Endothelial cell of umbilical vein (primary cell): ENCODE data around the gene TEX53. TPM values are rescaled to one million over a fixed set of nuclear protein-coding genes. Genes with fewer than 3 reads are reported as not detected.

ENCODE experiments used
- BruUV-seq: library from RNA; stranded (reverse); fragments of 400-500 nt; replicated peaks from 2 replicates; lab custom pipeline; 2021; lab: Mats Ljungman, UMichigan
- CTCF ChIA-PET: fragments of 300-600, 350-600 bp; sonication (Branson Sonifier 250); formaldehyde crosslinking; loops from one replicate; lab custom pipeline; 2021; ENCODE audit warnings: antibody characterized with exemption, inconsistent platforms; lab: Charles Lee
- POLR2A ChIA-PET: fragments of 300-600, 350-600 bp; sonication (Branson Sonifier 250); formaldehyde crosslinking; loops from one replicate; lab custom pipeline; 2021; ENCODE audit warnings: antibody characterized with exemption, inconsistent platforms; lab: Charles Lee
- DNase-seq: peaks from one replicate; pipeline ENCODE4 v3.0.0-alpha.2; 2011; ENCODE audit warnings: low read depth, low spot score
- FAIRE-seq: peaks from 2 replicates; lab custom pipeline; 2011; peaks lifted over from hg19 to GRCh38; lab: Jason Lieb, UNC
- H2AFZ ChIP-seq: 2 replicates; pipeline ENCODE4 v1.6.0; 2012; ENCODE audit warnings: low read depth, low read length, control low read depth, inconsistent platforms
- H3K27ac ChIP-seq: 2 replicates; pipeline ENCODE4 v1.5.1; 2011; ENCODE audit warnings: low read depth, mild to moderate bottlenecking, control low read depth, low read length, moderate library complexity; ENCODE audit not compliant: insufficient read depth
- H3K27me3 ChIP-seq, 2 experiments: 2 replicates each; pipeline versions ENCODE4 v1.6.0 to v1.6.1; 2011; ENCODE audit warnings: low read length in 2 of 2, mixed read lengths in 1 of 2; ENCODE audit not compliant: control insufficient read depth in 2 of 2, insufficient read depth in 2 of 2
- H3K36me3 ChIP-seq, 2 experiments: 2 replicates in 1 of 2; 3 replicates in 1 of 2; pipeline ENCODE4 v1.5.1; 2011; ENCODE audit warnings: low read length in 2 of 2, mild to moderate bottlenecking in 1 of 2, moderate library complexity in 1 of 2; ENCODE audit not compliant: control insufficient read depth in 2 of 2, insufficient read depth in 2 of 2; ENCODE audit errors: extremely low read depth in 1 of 2
- H3K4me1 ChIP-seq: 3 replicates; pipeline ENCODE4 v1.5.1; 2011; ENCODE audit warnings: mild to moderate bottlenecking, low read length; ENCODE audit not compliant: control insufficient read depth, insufficient read depth; ENCODE audit errors: extremely low read depth
- H3K4me2 ChIP-seq: 2 replicates; pipeline ENCODE4 v1.6.1; 2011; ENCODE audit warnings: low read length, control low read depth, mixed read lengths; ENCODE audit not compliant: insufficient read depth
- H3K4me3 ChIP-seq, 3 experiments: fragments of 200-600 bp in 1 of 3; sonication (generic), shearing (Covaris generic) in 1 of 3; replicated peaks in 1 of 3; 2 replicates each; pipeline ENCODE4 v1.5.1; 2011 to 2016; ENCODE audit warnings: control low read depth in 3 of 3, low read length in 3 of 3, mild to moderate bottlenecking in 2 of 3, inconsistent platforms in 1 of 3, low read depth in 1 of 3, moderate library complexity in 1 of 3; ENCODE audit not compliant: insufficient read depth in 1 of 3
- H3K79me2 ChIP-seq: 2 replicates; pipeline ENCODE4 v1.6.0; 2012; ENCODE audit warnings: low read length, inconsistent platforms; ENCODE audit not compliant: control insufficient read depth, insufficient read depth
- H3K9ac ChIP-seq: replicated peaks from 2 replicates; pipeline ENCODE3; 2011; ENCODE audit warnings: low read length, control low read depth; ENCODE audit not compliant: insufficient read depth; ENCODE audit errors: extremely low read depth
- H3K9me1 ChIP-seq: replicated peaks from 3 replicates; pipeline ENCODE4 v1.6.0; 2011; ENCODE audit warnings: mild to moderate bottlenecking, low read length; ENCODE audit not compliant: control insufficient read depth, insufficient read depth; ENCODE audit errors: extremely low read depth
- H3K9me3 ChIP-seq: replicated peaks from 2 replicates; pipeline ENCODE4 v1.5.1; 2012; ENCODE audit warnings: low read length, inconsistent platforms; ENCODE audit not compliant: control insufficient read depth, insufficient read depth
- H4K20me1 ChIP-seq: replicated peaks from 2 replicates; pipeline ENCODE3; 2011; ENCODE audit warnings: mild to moderate bottlenecking, low read length; ENCODE audit not compliant: control insufficient read depth, insufficient read depth; ENCODE audit errors: extremely low read depth
- CTCF ChIP-seq, 2 donors: IDR thresholded peaks; 1 replicate in 1 of 2; 2 replicates in 1 of 2; pipeline ENCODE4 v1.5.1; 2011; ENCODE audit warnings: low read length in 2 of 2, mild to moderate bottlenecking in 2 of 2, moderate library complexity in 2 of 2, control low read depth in 1 of 2, inconsistent platforms in 1 of 2, low read depth in 1 of 2; ENCODE audit not compliant: insufficient read depth in 1 of 2; ENCODE audit errors: extremely low read depth in 1 of 2
- EZH2 ChIP-seq: IDR thresholded peaks from 2 replicates; pipeline ENCODE4 v1.6.1; 2012; ENCODE audit warnings: borderline replicate concordance, low read depth, mild to moderate bottlenecking, moderate library complexity, low read length, inconsistent platforms; ENCODE audit not compliant: severe bottlenecking
- FOS ChIP-seq: IDR thresholded peaks from 2 replicates; pipeline ENCODE4 v1.6.1; 2011; ENCODE audit warnings: mild to moderate bottlenecking, low read length, moderate library complexity, borderline replicate concordance; ENCODE audit not compliant: insufficient read depth
- GATA2 ChIP-seq: IDR thresholded peaks from 2 replicates; pipeline ENCODE4 v1.7.0; 2011; ENCODE audit warnings: low read depth, mild to moderate bottlenecking, moderate library complexity, mixed read lengths, low read length; ENCODE audit not compliant: insufficient read length, insufficient read depth
- JUN ChIP-seq: IDR thresholded peaks from 2 replicates; pipeline ENCODE4 v1.6.1; 2011; ENCODE audit warnings: borderline replicate concordance, low read depth; ENCODE audit not compliant: insufficient read length, insufficient read depth
- MYC ChIP-seq: IDR thresholded peaks from one replicate; pipeline ENCODE4 v1.6.1; 2011; ENCODE audit warnings: mild to moderate bottlenecking, low read depth, low read length
- POLR2A ChIP-seq: IDR thresholded peaks from 2 replicates; pipeline ENCODE4 v1.6.1; 2012; ENCODE audit warnings: low read depth, mild to moderate bottlenecking, control low read depth, low read length
- POLR2AphosphoS5 ChIP-seq: IDR thresholded peaks from 2 replicates; pipeline ENCODE4 v1.6.1; 2012; ENCODE audit warnings: low read depth, mild to moderate bottlenecking, control low read depth, low read length, moderate library complexity; ENCODE audit not compliant: insufficient read depth
- dilution Hi-C: fragments of 300-500 bp; cut with MboI; formaldehyde crosslinking; loops from one replicate; pipeline ENCODE4 v1.15.0; 2019; ENCODE audit warnings: low sequenced_read_pairs; ENCODE audit not compliant: extremely low pct_ligation_motif_present
- intact Hi-C: fragments of 100-400 bp; cut with micrococcal nuclease; formaldehyde crosslinking; loops from one replicate; pipeline ENCODE4 v1.10.0; 2022
- polyA plus RNA-seq, 4 experiments: library from polyadenylated mRNA; depleted of rRNA in 3 of 4; stranded (reverse) in 3 of 4; unstranded in 1 of 4; fragments of >200 nt; gene quantifications; 2 replicates each; pipeline versions ENCODE4 v1.2.1 to v1.2.3, GENCODE V29; 2011 to 2012; ENCODE audit warnings: missing spikeins in 1 of 4
- total RNA-seq: library from RNA; stranded (reverse); gene quantifications from 2 replicates; pipeline ENCODE4 v1.2.3, GENCODE V29; 2021

The TEX53 gene
- total and polyA plus RNA-seq, 2 donors (not counting 3 experiments of a cell fraction or from before 2014, with no cell fraction given), result not detected

- no peaks in the 10 kb centered on the region for H3K27me3 ChIP-seq
- H3K9ac ChIP-seq, result no peak overlapping the region
- no peaks in the 10 kb centered on the region for H3K36me3 ChIP-seq
- TF ChIP-seq POLR2A (no peak), POLR2AphosphoS5 (no peak), EZH2 (no peak), MYC (no peak), GATA2 (no peak), FOS (no peak), JUN (no peak)
- H3K4me2 ChIP-seq, result no peak overlapping the region
- H2AFZ ChIP-seq, result no peak overlapping the region
- intact Hi-C loops (loop anchor here (1.0 kb wide), 4 partner anchors 56 to 331 kb away; no protein-coding TSS in a partner anchor), dilution Hi-C loops (no loop called here)
- H3K9me1 ChIP-seq, result no peaks in the 10 kb centered on the region
- CTCF ChIA-PET, result interaction anchor here (0.6 to 15.3 kb wide), 9 partner anchors 9 to 473 kb away, joined by 3 to 270 read pairs (median 3); no protein-coding TSS in a partner anchor
- H3K4me3 ChIP-seq, result no peak overlapping the region
- no peaks in the 10 kb centered on the region for H3K79me2 ChIP-seq
- FAIRE-seq (no peak), DNase-seq (no peak)
- BruUV-seq, result no TSS peak
- H3K4me1 ChIP-seq, result peaks cover 15% of the 10 kb centered on the region
- H4K20me1 ChIP-seq, result no peaks in the 10 kb centered on the region
- POLR2A ChIA-PET, result no interaction called here
- no peaks in the 10 kb centered on the region for H3K9me3 ChIP-seq
- no peak overlapping the region for H3K27ac ChIP-seq
Observed at GRCh38 chr9:114682846-114683245, 25.2 kb upstream of the TEX53 start.

GRCh38 chr9:114681594-114682332, 24.2 kb upstream of the TEX53 start, which contains the start of gene TEX48:
Gene TEX48 (minus strand): TSS chr9:114682192. CDS start chr9:114671723, 10,469 bp downstream.
- Histone ChIP-seq H3K9ac (no peak within 1 kb of the TSS), H3K9me1 (no peaks in the 10 kb centered on the region), H3K27me3 (no peaks in the 10 kb centered on the region), H3K4me1 (peaks cover 23% of the 10 kb centered on the region), H3K9me3 (no peaks in the 10 kb centered on the region), H3K4me2 (no peak within 1 kb of the TSS), H4K20me1 (no peaks in the 10 kb centered on the region), H3K79me2 (no peaks in the 10 kb centered on the region), H3K4me3 (no peak within 1 kb of the TSS), H3K27ac (no peak within 1 kb of the TSS), H2AFZ (no peak within 1 kb of the TSS), H3K36me3 (no peaks in the 10 kb centered on the region)
- CTCF ChIA-PET, result interaction anchor here (0.7 to 15.3 kb wide), 33 partner anchors 9 to 339 kb away, joined by 3 to 270 read pairs (median 6); partner anchors contain the start of genes TEX53 and TNFSF15
- intact Hi-C loops, result loop anchor here (1.0 kb wide), 6 partner anchors 19 to 333 kb away; no protein-coding TSS in a partner anchor
- peak; percentile 67 to 78 for TF ChIP-seq CTCF (IDR thresholded peaks at IDR 0.05; ENCODE audit: extremely low read depth in 1 of 2, insufficient read depth in 1 of 2, low read depth in 1 of 2, low read length in 2 of 2)
- no peak for TF ChIP-seq GATA2
- dilution Hi-C loops, result no loop called here
- POLR2A ChIA-PET, result no interaction called here
- BruUV-seq, result no TSS peak
- DNase-seq (peak; percentile 52), FAIRE-seq (peak; percentile 38)
